Lower lobe of right lung (tissue), 2 donors: ENCODE data around the gene ZNF821. TPM values are rescaled to one million over a fixed set of nuclear protein-coding genes. Genes with fewer than 3 reads are reported as not detected.

Experiments
- ATAC-seq, 2 donors: fragments of 200-7000 bp; cut with Tn5 transposase; one replicate each; pipeline ENCODE4 v1.9.1; 2020 to 2022; ENCODE audit warnings: mild to moderate bottlenecking in 2 of 2, moderate library complexity in 2 of 2
- DNase-seq: peaks from one replicate; pipeline ENCODE4 v3.0.0-alpha.2; 2020
- H3K27ac ChIP-seq: fragments of 200-600 bp; one replicate; pipeline ENCODE4 v1.8.0; 2022
- H3K27me3 ChIP-seq: fragments of 200-600 bp; one replicate; pipeline ENCODE4 v1.8.0; 2022; ENCODE audit warnings: low read depth
- H3K36me3 ChIP-seq: fragments of 200-600 bp; one replicate; pipeline ENCODE4 v1.8.0; 2022; ENCODE audit warnings: mild to moderate bottlenecking
- H3K4me1 ChIP-seq: fragments of 200-600 bp; one replicate; pipeline ENCODE4 v1.8.0; 2022
- H3K4me3 ChIP-seq: fragments of 200-600 bp; one replicate; pipeline ENCODE4 v1.8.0; 2022; ENCODE audit warnings: mild to moderate bottlenecking
- H3K9me3 ChIP-seq: fragments of 200-600 bp; one replicate; pipeline ENCODE4 v1.8.0; 2022
- intact Hi-C: fragments of 100-400 bp; cut with DNase I; formaldehyde crosslinking; loops from one replicate; pipeline ENCODE4 v1.11.0; 2022
- long read RNA-seq: library from polyadenylated mRNA; unstranded; transcript quantifications from one replicate; pipeline ENCODE4 v2.0.0, GENCODE V29; 2021
- total RNA-seq: library from RNA; stranded (reverse); fragmentation: NEBNext Ultra II Directional; extraction: Animal tissue kit (Norgen Biotek cat#: 25700); gene quantifications from one replicate; pipeline ENCODE4 v1.2.1, GENCODE V29; 2021
- TF ChIP-seq, protein P1 (sequence below): fragments of 200-600 bp; IDR thresholded peaks from one replicate; pipeline ENCODE4 v1.8.0; 2022; ENCODE audit warnings: antibody characterized with exemption, mild to moderate bottlenecking
- donor health status: DM: no; HTN: yes; CAD: no; lungs with severe emphysema.

ZNF821 gene, protein sequence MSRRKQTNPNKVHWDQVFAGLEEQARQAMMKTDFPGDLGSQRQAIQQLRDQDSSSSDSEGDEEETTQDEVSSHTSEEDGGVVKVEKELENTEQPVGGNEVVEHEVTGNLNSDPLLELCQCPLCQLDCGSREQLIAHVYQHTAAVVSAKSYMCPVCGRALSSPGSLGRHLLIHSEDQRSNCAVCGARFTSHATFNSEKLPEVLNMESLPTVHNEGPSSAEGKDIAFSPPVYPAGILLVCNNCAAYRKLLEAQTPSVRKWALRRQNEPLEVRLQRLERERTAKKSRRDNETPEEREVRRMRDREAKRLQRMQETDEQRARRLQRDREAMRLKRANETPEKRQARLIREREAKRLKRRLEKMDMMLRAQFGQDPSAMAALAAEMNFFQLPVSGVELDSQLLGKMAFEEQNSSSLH
- total RNA-seq: 8.2 TPM
- long read RNA-seq, partial matches to known transcripts: 1 of 17 reads
- long read RNA-seq, other reads (novel, unspliced or antisense): 11 of 17 reads

DNA sequence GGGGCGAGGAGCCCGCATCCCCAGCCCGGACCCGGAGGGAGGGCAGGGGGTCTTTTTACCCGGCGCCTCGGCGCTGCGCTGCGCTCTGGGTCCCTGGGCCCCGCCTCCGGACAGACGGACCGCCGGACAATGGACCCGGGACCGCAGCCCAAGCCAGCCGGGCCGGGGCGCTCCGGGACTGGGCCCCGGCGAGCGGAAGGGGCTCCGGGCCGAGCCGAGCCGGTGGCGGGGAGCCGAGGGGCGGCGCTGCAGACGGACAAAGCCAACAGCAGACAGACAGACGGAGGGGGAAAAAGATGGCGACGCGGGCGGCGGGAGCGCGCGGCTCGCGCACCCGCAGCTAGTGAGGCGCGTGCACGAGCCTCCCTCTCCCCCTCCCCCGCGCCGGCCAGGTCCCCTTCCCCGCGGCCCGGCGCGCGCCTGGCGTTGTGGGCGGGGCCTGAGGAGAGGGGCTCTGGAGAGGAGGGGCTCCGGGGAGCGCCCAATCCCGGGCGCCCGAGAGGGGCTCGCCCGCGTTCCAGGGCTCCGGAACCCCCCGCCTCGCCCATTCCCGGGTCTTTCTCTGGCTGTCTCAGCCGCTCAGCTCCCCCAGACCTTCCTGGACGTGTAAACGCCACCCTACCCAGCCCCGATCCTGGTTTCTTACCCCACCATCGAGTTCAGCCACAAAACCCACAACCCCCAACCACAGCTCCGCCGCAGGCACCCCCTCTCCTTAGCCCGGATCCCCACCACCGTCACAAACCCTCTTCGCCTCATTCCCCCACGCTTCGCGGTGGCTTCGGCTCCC lies at the start of gene ZNF821:
TSS of gene ZNF821 (minus strand) at position 334 of the 790 bp plus-strand sequence. CDS start 4,236 bp downstream, outside the sequence.
- H3K4me1 ChIP-seq: peaks cover 25% of the 10 kb centered on the region
- H3K9me3 ChIP-seq: no peaks in the 10 kb centered on the region
- H3K36me3 ChIP-seq: peaks cover 13% of the 10 kb centered on the region
- DNase-seq (peak; percentile 83), ATAC-seq (peak; percentile 90 to 96)
- intact Hi-C loops: no loop called here
- H3K4me3 ChIP-seq: peak within 1 kb of the TSS; percentile 89
- TF ChIP-seq, protein P1, sequence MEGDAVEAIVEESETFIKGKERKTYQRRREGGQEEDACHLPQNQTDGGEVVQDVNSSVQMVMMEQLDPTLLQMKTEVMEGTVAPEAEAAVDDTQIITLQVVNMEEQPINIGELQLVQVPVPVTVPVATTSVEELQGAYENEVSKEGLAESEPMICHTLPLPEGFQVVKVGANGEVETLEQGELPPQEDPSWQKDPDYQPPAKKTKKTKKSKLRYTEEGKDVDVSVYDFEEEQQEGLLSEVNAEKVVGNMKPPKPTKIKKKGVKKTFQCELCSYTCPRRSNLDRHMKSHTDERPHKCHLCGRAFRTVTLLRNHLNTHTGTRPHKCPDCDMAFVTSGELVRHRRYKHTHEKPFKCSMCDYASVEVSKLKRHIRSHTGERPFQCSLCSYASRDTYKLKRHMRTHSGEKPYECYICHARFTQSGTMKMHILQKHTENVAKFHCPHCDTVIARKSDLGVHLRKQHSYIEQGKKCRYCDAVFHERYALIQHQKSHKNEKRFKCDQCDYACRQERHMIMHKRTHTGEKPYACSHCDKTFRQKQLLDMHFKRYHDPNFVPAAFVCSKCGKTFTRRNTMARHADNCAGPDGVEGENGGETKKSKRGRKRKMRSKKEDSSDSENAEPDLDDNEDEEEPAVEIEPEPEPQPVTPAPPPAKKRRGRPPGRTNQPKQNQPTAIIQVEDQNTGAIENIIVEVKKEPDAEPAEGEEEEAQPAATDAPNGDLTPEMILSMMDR: peak; percentile 35
- no peaks in the 10 kb centered on the region for H3K27me3 ChIP-seq
- H3K27ac ChIP-seq: peak within 1 kb of the TSS; percentile 90

DNA sequence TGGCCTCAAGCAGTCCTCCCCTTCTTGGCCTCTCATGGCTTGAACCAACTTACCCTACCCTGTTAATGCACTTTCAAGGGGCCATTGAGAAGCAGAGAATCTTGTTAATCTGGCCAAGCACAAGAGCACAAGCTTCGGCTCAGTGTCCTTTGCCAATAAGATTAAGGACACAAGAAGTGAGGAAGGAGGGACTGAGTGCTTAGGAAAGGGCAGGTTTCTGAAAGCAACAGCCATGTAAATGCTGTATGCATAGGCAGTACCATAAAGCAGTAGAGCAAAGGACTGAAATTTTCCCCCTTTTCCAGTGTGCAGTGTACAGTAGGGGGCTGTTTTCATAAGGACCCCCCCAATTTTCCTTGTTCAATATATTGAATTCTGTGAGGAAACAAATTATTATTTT lies 49.0 kb upstream of the ZNF821 start:
- TF ChIP-seq, protein P1: no peak
- H3K4me1 ChIP-seq: peaks cover 17% of the 10 kb centered on the region
- DNase-seq (no peak), ATAC-seq (no peak)
- H3K27me3 ChIP-seq: no peaks in the 10 kb centered on the region
- no peaks in the 10 kb centered on the region for H3K9me3 ChIP-seq
- intact Hi-C loops: no loop called here
- peaks cover 62% of the 10 kb centered on the region for H3K36me3 ChIP-seq
- no peak overlapping the region for H3K27ac ChIP-seq
- no peak overlapping the region for H3K4me3 ChIP-seq

DNA sequence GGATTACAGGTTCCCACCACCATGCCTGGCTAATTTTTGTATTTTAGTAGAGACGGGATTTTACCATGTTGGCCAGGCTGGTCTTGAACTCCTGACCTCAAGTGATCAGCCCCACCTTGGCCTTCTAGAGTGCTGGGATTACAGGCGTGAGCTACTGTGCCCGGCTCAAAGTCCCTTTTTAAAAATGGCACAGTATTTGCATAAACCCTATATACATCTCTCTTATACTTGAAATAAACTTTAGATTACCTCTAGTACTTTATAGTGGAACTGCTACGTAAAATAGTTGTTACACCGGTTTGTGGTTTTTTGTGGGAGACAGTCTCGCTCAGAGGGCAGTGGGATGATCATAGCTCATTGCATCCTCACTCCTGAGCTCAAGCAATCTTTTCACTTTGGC lies 47.6 kb upstream of the ZNF821 start:
- TF ChIP-seq, protein P1: no peak
- intact Hi-C loops: no loop called here

DNA sequence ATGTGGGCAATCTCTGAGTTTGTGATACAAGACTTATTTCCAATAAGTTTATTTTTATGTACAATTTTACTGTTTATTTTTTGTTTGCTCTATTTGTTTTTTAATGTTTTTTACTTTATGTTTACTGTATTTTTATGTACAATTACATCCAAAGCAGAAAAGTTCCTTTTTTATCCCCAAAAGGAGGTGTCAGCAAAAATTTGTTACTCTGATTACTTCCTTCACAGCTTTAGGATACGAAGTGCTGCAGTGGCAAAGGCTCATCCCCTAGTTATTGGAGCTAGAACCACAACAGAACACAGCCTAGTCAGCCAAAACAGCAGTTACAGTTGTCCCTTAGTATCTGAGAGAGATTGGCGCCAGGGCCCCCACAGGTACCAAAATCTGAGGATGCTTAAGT lies 47.0 kb upstream of the ZNF821 start:
- ATAC-seq: no peak
- Histone ChIP-seq H3K9me3 (no peaks in the 10 kb centered on the region), H3K4me1 (peaks cover 33% of the 10 kb centered on the region), H3K4me3 (no peak overlapping the region), H3K36me3 (peaks cover 82% of the 10 kb centered on the region), H3K27ac (no peak overlapping the region), H3K27me3 (no peaks in the 10 kb centered on the region)
- no peak for DNase-seq
- TF ChIP-seq, protein P1: no peak
- intact Hi-C loops: no loop called here

More for the DNA sequence above, 47.6 kb upstream of the ZNF821 start:
- DNase-seq: no peak
- Histone ChIP-seq H3K27ac (no peak overlapping the region), H3K36me3 (peaks cover 76% of the 10 kb centered on the region), H3K4me3 (no peak overlapping the region), H3K4me1 (peaks cover 31% of the 10 kb centered on the region), H3K27me3 (no peaks in the 10 kb centered on the region), H3K9me3 (no peaks in the 10 kb centered on the region)
- ATAC-seq: no peak

DNA sequence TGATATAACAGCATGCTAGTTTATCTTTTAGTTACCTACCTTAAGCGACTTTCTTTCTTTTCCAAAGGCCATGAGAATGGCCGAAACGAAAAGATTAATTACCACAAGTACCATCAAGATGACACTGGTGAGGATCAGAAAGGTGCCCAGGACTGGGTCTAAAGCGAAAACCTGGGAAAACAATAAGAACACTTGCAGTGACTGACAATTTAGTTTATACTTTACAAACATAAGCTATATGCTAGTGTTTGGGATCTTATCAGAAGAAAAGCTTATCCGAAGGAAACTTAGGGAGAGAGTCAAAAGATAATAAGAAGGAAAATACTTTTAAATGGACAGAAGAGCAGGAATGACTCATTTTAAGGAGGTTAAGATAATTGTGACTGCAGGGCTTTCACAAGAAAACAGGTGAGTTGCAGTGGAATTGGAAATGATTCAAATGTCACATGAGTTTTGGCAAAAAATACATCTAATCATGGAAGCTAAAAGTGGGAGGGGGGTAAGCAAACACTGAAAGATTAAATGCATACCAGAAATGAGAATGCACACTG lies 46.1 kb upstream of the ZNF821 start:
- intact Hi-C loops: no loop called here
- Histone ChIP-seq H3K4me1 (peaks cover 33% of the 10 kb centered on the region), H3K4me3 (no peak overlapping the region), H3K27ac (no peak overlapping the region), H3K36me3 (peaks cover 83% of the 10 kb centered on the region), H3K9me3 (no peaks in the 10 kb centered on the region), H3K27me3 (no peaks in the 10 kb centered on the region)
- no peak for DNase-seq
- no peak for ATAC-seq
- TF ChIP-seq, protein P1: no peak
